ENCODE data around the gene ANKRD6.

ANKRD6 gene

GRCh38 chr6:89591745-89592144 lies 158.8 kb downstream of the ANKRD6 start:
- TF ChIP-seq PKNOX1 (IDR thresholded peaks at IDR 0.05) (no peak), ARNT (IDR thresholded peaks at IDR 0.05) (no peak), NFRKB (IDR thresholded peaks at IDR 0.05) (no peak), ELF4 (IDR thresholded peaks at IDR 0.05) (no peak), SP1 (IDR thresholded peaks at IDR 0.05) (no peak), TARDBP (IDR thresholded peaks at IDR 0.05) (no peak), SUZ12 (IDR thresholded peaks at IDR 0.05) (no peak), FOXA1 (IDR thresholded peaks at IDR 0.05) (no peak), FOXK2 (IDR thresholded peaks at IDR 0.05) (no peak), BHLHE40 (IDR thresholded peaks at IDR 0.05; ENCODE audit: borderline replicate concordance) (no peak)
- ChIA-PET POLR2A (no interaction called here), CTCF (no interaction called here)
- no peak for DNase-seq (ENCODE audit: extremely low spot score)

- CTCF ChIA-PET, result interaction anchor here (1.5 kb wide), 1 partner anchor 13 kb away, joined by 3 read pairs; no protein-coding TSS in a partner anchor
- POLR2A ChIA-PET, result no interaction called here
- no peak for DNase-seq (ENCODE audit: extremely low spot score)
- TF ChIP-seq PKNOX1 (IDR thresholded peaks at IDR 0.05) (no peak), FOXM1 (IDR thresholded peaks at IDR 0.05; ENCODE audit: borderline replicate concordance) (no peak), ELF4 (IDR thresholded peaks at IDR 0.05) (no peak), ZNF384 (IDR thresholded peaks at IDR 0.05) (no peak), CTBP1 (IDR thresholded peaks at IDR 0.05; ENCODE audit: borderline replicate concordance) (no peak), BHLHE40 (IDR thresholded peaks at IDR 0.05; ENCODE audit: borderline replicate concordance) (no peak), FOXK2 (IDR thresholded peaks at IDR 0.05) (no peak), NFRKB (IDR thresholded peaks at IDR 0.05) (no peak)
Observed at GRCh38 chr6:89596056-89596455, 163.1 kb downstream of the ANKRD6 start.

GRCh38 chr6:89596484-89596883 lies 163.5 kb downstream of the ANKRD6 start:
- TF ChIP-seq FOXA1 (IDR thresholded peaks at IDR 0.05) (no peak), CTBP1 (IDR thresholded peaks at IDR 0.05; ENCODE audit: borderline replicate concordance) (no peak), FOXK2 (IDR thresholded peaks at IDR 0.05) (no peak), TARDBP (IDR thresholded peaks at IDR 0.05) (no peak), ELF4 (IDR thresholded peaks at IDR 0.05) (no peak), L3MBTL2 (conservative IDR thresholded peaks at IDR 0.05) (no peak), SUZ12 (IDR thresholded peaks at IDR 0.05) (no peak)
- no peak for DNase-seq (ENCODE audit: extremely low spot score)
- POLR2A ChIA-PET, result no interaction called here
- CTCF ChIA-PET, result interaction anchor here (1.5 kb wide), 1 partner anchor 13 kb away, joined by 3 read pairs; no protein-coding TSS in a partner anchor

GRCh38 chr6:89597372-89597771 lies 164.4 kb downstream of the ANKRD6 start:
- DNase-seq (ENCODE audit: extremely low spot score), result no peak
- POLR2A ChIA-PET, result no interaction called here
- CTCF ChIA-PET, result interaction anchor here (0.7 kb wide), 1 partner anchor 187 kb away, joined by 3 read pairs; no protein-coding TSS in a partner anchor
- TF ChIP-seq ZNF384 (IDR thresholded peaks at IDR 0.05) (no peak), L3MBTL2 (conservative IDR thresholded peaks at IDR 0.05) (no peak), SP1 (IDR thresholded peaks at IDR 0.05) (no peak), HDGF (IDR thresholded peaks at IDR 0.05; ENCODE audit: borderline replicate concordance) (no peak), ELF4 (IDR thresholded peaks at IDR 0.05) (no peak), FOXM1 (IDR thresholded peaks at IDR 0.05; ENCODE audit: borderline replicate concordance) (no peak), FOXA1 (IDR thresholded peaks at IDR 0.05) (no peak)

- no peak for TF ChIP-seq FOXA1 (IDR thresholded peaks at IDR 0.05)
- no peak for TF ChIP-seq SUZ12 (IDR thresholded peaks at IDR 0.05)
- TF ChIP-seq LEF1 (IDR thresholded peaks at IDR 0.05; ENCODE audit: borderline replicate concordance), result no peak
- no peak for TF ChIP-seq NFRKB (IDR thresholded peaks at IDR 0.05)
- no peak for TF ChIP-seq CTBP1 (IDR thresholded peaks at IDR 0.05; ENCODE audit: borderline replicate concordance)
- no peak for TF ChIP-seq FOXK2 (IDR thresholded peaks at IDR 0.05)
- no peak for TF ChIP-seq BHLHE40 (IDR thresholded peaks at IDR 0.05; ENCODE audit: borderline replicate concordance)
- no peak for TF ChIP-seq ELF4 (IDR thresholded peaks at IDR 0.05)
- TF ChIP-seq L3MBTL2 (conservative IDR thresholded peaks at IDR 0.05), result no peak
- no peak for TF ChIP-seq ZNF384 (IDR thresholded peaks at IDR 0.05)
- POLR2A ChIA-PET, result interaction anchor here (1.3 kb wide), 1 partner anchor 162 kb away, joined by 3 read pairs; no protein-coding TSS in a partner anchor
- DNase-seq (ENCODE audit: extremely low spot score), result peak; percentile 28
- CTCF ChIA-PET, result interaction anchor here (0.7 to 1.0 kb wide), 4 partner anchors 33 to 225 kb away, joined by 3 to 4 read pairs (median 4); partner anchors contain the start of gene ANKRD6
Observed at GRCh38 chr6:89597988-89598387, 165.0 kb downstream of the ANKRD6 start.

GRCh38 chr6:89599727-89600126 lies 166.8 kb downstream of the ANKRD6 start:
- CTCF ChIA-PET, result interaction anchor here (0.6 to 2.0 kb wide), 4 partner anchors 9 to 479 kb away, joined by 3 to 13 read pairs (median 3); no protein-coding TSS in a partner anchor
- DNase-seq (ENCODE audit: extremely low spot score), result no peak
- POLR2A ChIA-PET, result interaction anchor here (0.6 kb wide), 1 partner anchor 87 kb away, joined by 3 read pairs; no protein-coding TSS in a partner anchor
- TF ChIP-seq BHLHE40 (IDR thresholded peaks at IDR 0.05; ENCODE audit: borderline replicate concordance), result no peak
- no peak for TF ChIP-seq FOXK2 (IDR thresholded peaks at IDR 0.05)
- no peak for TF ChIP-seq PKNOX1 (IDR thresholded peaks at IDR 0.05)
- no peak for TF ChIP-seq CTBP1 (IDR thresholded peaks at IDR 0.05; ENCODE audit: borderline replicate concordance)
- TF ChIP-seq NFRKB (IDR thresholded peaks at IDR 0.05), result no peak

GRCh38 chr6:89602166-89602565 lies 169.2 kb downstream of the ANKRD6 start:
- DNase-seq (ENCODE audit: extremely low spot score), result no peak
- ChIA-PET CTCF (no interaction called here), POLR2A (no interaction called here)
- no peak for TF ChIP-seq ZNF384 (IDR thresholded peaks at IDR 0.05)
- TF ChIP-seq L3MBTL2 (conservative IDR thresholded peaks at IDR 0.05), result no peak
- TF ChIP-seq SUZ12 (IDR thresholded peaks at IDR 0.05), result no peak
